Smooth muscle cell (in vitro differentiated cells): Measurements from ENCODE around the gene PCDHA11. TPM values are rescaled to one million over a fixed set of nuclear protein-coding genes. Genes with fewer than 3 reads are reported as not detected.
"Not testable (repeated sequence)": the region's sequence is repeated elsewhere in the genome, so short reads cannot be mapped to it uniquely, and the experiment has no call there.

Source experiments
- DNase-seq: peaks from one replicate; lab custom pipeline; 2025; ENCODE audit not compliant: unreplicated experiment; lab: John Stamatoyannopoulos, UW
- H2AFZ ChIP-seq: fragments of 200-600 bp; sonication (generic); 2 replicates; pipeline ENCODE4 v1.6.0; 2016; ENCODE audit warnings: antibody characterized with exemption, low read depth, mild to moderate bottlenecking
- H3F3A ChIP-seq: fragments of 200-600 bp; sonication (generic); 2 replicates; pipeline ENCODE4 v1.6.0; 2017; ENCODE audit warnings: antibody characterized with exemption, low read depth
- H3K27ac ChIP-seq: fragments of 200-600 bp; sonication (generic); 2 replicates; pipeline ENCODE4 v1.5.1; 2016; ENCODE audit warnings: low read depth, mild to moderate bottlenecking
- H3K27me3 ChIP-seq: fragments of 200-600 bp; sonication (generic); 2 replicates; pipeline ENCODE4 v1.6.1; 2016; ENCODE audit warnings: low read depth, mild to moderate bottlenecking
- H3K36me3 ChIP-seq: fragments of 200-600 bp; sonication (generic); 2 replicates; pipeline ENCODE4 v1.5.1; 2016; ENCODE audit warnings: low read depth
- H3K4me1 ChIP-seq: fragments of 200-600 bp; sonication (generic); 2 replicates; pipeline ENCODE4 v1.5.1; 2016; ENCODE audit warnings: low read depth
- H3K4me2 ChIP-seq: fragments of 200-600 bp; sonication (generic); 2 replicates; pipeline ENCODE4 v1.6.0; 2016; ENCODE audit warnings: mild to moderate bottlenecking
- H3K4me3 ChIP-seq: fragments of 200-600 bp; sonication (generic); 2 replicates; pipeline ENCODE4 v1.5.1; 2016; ENCODE audit warnings: mild to moderate bottlenecking
- H3K79me2 ChIP-seq: fragments of 200-600 bp; sonication (generic); 2 replicates; pipeline ENCODE4 v1.6.0; 2016; ENCODE audit warnings: low read depth, mild to moderate bottlenecking
- H3K9ac ChIP-seq: fragments of 200-600 bp; sonication (generic); 2 replicates; pipeline ENCODE4 v1.6.0; 2016; ENCODE audit warnings: low read depth
- H3K9me3 ChIP-seq: fragments of 200-600 bp; sonication (generic); replicated peaks from 2 replicates; pipeline ENCODE4 v1.5.1; 2016; ENCODE audit warnings: low read depth
- H4K20me1 ChIP-seq: fragments of 200-600 bp; sonication (generic); 2 replicates; pipeline ENCODE4 v1.6.0; 2016; ENCODE audit warnings: low read depth
- WGBS: methylation state at CpG from one replicate; pipeline ENCODE4 v1.1.7; 2016; ENCODE audit warnings: low lambda C conversion rate; 5-methylcytosine and 5-hydroxymethylcytosine counted together
- polyA plus RNA-seq: library from polyadenylated mRNA; unstranded; fragments of >200 nt; fragmentation: Nextera tagmentation; extraction: Ambion mirVana; gene quantifications from 2 replicates; pipeline ENCODE4 v1.2.1, GENCODE V29; 2016
- total RNA-seq: library from RNA; depleted of rRNA; stranded (reverse); fragments of >200 nt; gene quantifications from 2 replicates; pipeline ENCODE4 v1.2.3, GENCODE V29; 2014
- TF ChIP-seq, protein P1 (sequence below): fragments of 200-600 bp; sonication (generic); IDR thresholded peaks from 2 replicates; pipeline ENCODE4 v1.5.1; 2017; ENCODE audit warnings: borderline replicate concordance, mild to moderate bottlenecking, antibody characterized with exemption; ENCODE audit not compliant: insufficient read depth, poor library complexity, severe bottlenecking

PCDHA11 gene, protein sequence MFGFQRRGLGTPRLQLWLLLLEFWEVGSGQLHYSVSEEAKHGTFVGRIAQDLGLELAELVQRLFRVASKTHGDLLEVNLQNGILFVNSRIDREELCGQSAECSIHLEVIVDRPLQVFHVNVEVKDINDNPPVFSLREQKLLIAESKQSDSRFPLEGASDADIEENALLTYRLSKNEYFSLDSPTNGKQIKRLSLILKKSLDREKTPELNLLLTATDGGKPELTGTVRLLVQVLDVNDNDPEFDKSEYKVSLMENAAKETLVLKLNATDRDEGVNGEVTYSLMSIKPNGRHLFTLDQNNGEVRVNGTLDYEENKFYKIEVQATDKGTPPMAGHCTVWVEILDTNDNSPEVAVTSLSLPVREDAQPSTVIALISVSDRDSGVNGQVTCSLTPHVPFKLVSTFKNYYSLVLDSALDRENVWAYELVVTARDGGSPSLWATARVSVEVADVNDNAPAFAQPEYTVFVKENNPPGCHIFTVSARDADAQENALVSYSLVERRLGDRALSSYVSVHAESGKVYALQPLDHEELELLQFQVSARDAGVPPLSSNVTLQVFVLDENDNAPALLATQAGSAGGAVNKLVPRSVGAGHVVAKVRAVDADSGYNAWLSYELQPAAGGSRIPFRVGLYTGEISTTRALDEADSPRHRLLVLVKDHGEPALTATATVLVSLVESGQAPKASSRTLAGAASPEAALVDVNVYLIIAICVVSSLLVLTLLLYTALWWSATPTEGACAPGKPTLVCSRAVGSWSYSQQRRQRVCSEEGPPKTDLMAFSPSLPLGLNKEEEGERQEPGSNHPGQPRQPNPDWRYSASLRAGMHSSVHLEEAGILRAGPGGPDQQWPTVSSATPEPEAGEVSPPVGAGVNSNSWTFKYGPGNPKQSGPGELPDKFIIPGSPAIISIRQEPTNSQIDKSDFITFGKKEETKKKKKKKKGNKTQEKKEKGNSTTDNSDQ
- total RNA-seq (2.1 and 3.8 TPM in 2 replicates), polyA plus RNA-seq (1.6 and 3.0 TPM in 2 replicates)

DNA sequence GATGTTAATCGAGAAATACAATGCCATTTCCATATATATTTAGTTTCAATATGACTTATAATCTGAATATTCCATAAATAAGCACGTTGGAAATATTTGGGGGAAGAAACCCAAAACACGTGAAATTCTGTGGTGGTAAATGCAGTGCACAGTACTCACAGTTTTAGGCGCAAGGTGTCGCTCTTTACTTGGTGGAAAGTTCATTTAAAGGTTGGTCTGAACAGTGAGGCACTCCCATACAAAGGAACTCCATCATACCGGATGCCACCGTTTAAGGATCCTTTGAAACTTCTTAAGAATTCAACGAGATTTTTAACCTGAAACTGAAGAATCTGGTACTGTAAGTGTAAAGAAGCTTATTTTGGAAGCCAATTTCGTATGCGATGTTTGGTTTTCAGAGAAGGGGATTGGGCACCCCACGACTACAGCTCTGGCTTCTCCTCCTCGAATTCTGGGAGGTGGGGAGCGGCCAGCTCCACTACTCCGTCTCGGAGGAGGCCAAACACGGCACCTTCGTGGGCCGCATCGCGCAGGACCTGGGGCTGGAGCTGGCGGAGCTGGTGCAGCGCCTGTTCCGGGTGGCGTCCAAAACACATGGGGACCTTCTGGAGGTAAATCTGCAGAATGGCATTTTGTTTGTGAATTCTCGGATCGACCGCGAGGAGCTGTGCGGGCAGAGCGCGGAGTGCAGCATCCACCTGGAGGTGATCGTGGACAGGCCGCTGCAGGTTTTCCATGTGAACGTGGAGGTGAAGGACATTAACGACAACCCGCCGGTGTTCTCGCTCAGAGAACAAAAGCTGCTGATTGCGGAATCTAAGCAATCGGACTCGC, at the start of gene PCDHA11:
Gene PCDHA11, plus strand, starts transcription at position 237 of the 834 bp plus-strand sequence. Its CDS starts 147 bp downstream, at position 384.
- no peak within 1 kb of the TSS for H3K27ac ChIP-seq
- peaks cover 4% of the 10 kb centered on the region for H4K20me1 ChIP-seq
- H3F3A ChIP-seq, result no peaks in the 10 kb centered on the region
- DNase-seq, result no peak
- TF ChIP-seq, protein P1, sequence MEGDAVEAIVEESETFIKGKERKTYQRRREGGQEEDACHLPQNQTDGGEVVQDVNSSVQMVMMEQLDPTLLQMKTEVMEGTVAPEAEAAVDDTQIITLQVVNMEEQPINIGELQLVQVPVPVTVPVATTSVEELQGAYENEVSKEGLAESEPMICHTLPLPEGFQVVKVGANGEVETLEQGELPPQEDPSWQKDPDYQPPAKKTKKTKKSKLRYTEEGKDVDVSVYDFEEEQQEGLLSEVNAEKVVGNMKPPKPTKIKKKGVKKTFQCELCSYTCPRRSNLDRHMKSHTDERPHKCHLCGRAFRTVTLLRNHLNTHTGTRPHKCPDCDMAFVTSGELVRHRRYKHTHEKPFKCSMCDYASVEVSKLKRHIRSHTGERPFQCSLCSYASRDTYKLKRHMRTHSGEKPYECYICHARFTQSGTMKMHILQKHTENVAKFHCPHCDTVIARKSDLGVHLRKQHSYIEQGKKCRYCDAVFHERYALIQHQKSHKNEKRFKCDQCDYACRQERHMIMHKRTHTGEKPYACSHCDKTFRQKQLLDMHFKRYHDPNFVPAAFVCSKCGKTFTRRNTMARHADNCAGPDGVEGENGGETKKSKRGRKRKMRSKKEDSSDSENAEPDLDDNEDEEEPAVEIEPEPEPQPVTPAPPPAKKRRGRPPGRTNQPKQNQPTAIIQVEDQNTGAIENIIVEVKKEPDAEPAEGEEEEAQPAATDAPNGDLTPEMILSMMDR, result peak; percentile 26
- no peaks in the 10 kb centered on the region for H3K27me3 ChIP-seq
- H3K36me3 ChIP-seq, result no peaks in the 10 kb centered on the region
- H3K9me3 ChIP-seq, result no peaks in the 10 kb centered on the region
- peak within 1 kb of the TSS; percentile 71 for H3K4me2 ChIP-seq
- peak within 1 kb of the TSS; percentile 47 for H3K4me3 ChIP-seq
- no peaks in the 10 kb centered on the region for H3K4me1 ChIP-seq
- no peak within 1 kb of the TSS for H2AFZ ChIP-seq
- no peak within 1 kb of the TSS for H3K9ac ChIP-seq
- peaks cover 4% of the 10 kb centered on the region for H3K79me2 ChIP-seq
- 57% methylated on average over 41 of the region's 41 CpGs for WGBS

DNA sequence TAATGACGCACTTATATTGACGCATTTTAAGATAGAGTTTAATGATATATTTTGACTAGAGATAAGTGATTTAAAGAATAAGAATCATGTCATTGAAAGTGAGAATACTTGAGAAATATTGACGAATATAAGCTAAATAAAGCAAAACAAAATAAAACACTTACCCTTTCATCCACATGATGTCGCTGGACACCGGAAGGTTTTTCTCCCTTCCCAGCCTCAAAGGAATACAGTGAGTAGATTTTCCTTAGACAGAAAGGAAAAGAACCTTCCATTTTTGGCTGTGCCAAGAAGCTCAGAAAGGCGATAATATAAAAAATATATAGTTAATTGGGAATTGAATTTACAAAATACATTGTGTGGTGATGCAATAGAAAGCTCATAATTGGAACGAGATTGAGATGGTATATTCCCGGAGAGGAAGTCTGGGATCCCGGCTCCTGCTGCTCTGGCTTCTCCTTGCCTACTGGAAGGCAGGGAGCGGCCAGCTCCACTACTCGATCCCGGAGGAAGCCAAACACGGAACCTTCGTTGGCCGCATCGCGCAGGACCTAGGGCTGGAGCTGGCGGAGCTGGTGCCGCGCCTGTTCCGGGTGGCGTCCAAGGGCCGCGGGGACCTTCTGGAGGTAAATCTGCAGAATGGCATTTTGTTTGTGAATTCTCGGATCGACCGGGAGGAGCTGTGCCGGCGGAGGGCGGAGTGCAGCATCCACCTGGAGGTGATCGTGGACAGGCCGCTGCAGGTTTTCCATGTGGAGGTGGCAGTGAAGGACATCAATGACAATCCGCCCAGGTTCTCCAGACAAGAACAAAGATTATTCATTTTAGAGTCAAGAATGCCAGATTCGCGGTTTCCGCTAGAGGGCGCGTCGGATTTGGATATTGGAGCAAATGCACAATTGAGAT, 47.1 kb upstream of the PCDHA11 start, which contains the start of gene PCDHA5:
Gene PCDHA5, plus strand, starts transcription at position 239 of the 906 bp plus-strand sequence.
- no peak for DNase-seq
- Histone ChIP-seq H3K9me3 (no peaks in the 10 kb centered on the region), H3K79me2 (no peaks in the 10 kb centered on the region), H2AFZ (no peak within 1 kb of the TSS), H3K36me3 (no peaks in the 10 kb centered on the region), H3K9ac (no peak within 1 kb of the TSS), H3K4me1 (no peaks in the 10 kb centered on the region), H3F3A (no peaks in the 10 kb centered on the region), H4K20me1 (no peaks in the 10 kb centered on the region), H3K4me3 (no peak within 1 kb of the TSS), H3K27ac (no peak within 1 kb of the TSS), H3K27me3 (no peaks in the 10 kb centered on the region), H3K4me2 (no peak within 1 kb of the TSS)
- TF ChIP-seq, protein P1, result no peak
- 95% methylated on average over 39 of the region's 39 CpGs for WGBS

DNA sequence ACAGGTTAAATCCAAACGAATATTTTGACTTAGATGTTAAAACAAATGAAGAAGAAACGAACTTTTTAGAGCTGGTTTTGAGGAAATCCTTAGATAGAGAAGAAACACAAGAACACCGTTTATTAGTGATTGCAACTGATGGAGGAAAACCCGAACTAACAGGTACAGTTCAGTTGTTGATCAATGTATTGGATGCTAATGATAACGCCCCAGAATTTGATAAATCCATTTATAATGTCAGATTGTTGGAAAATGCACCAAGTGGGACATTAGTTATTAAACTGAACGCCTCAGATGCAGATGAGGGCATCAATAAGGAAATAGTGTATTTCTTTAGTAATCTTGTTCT, 46.5 kb upstream of the PCDHA11 start:
- H4K20me1 ChIP-seq, result no peaks in the 10 kb centered on the region
- WGBS, result 94% methylated on average over 6 of the region's 6 CpGs
- DNase-seq, result no peak
- no peak overlapping the region for H3K27ac ChIP-seq
- H3K36me3 ChIP-seq, result no peaks in the 10 kb centered on the region
- H2AFZ ChIP-seq, result no peak overlapping the region
- H3K27me3 ChIP-seq, result no peaks in the 10 kb centered on the region
- no peaks in the 10 kb centered on the region for H3K4me1 ChIP-seq
- no peaks in the 10 kb centered on the region for H3F3A ChIP-seq
- no peak overlapping the region for H3K9ac ChIP-seq
- TF ChIP-seq, protein P1, result no peak
- H3K79me2 ChIP-seq, result no peaks in the 10 kb centered on the region
- no peak overlapping the region for H3K4me3 ChIP-seq
- no peaks in the 10 kb centered on the region for H3K9me3 ChIP-seq
- no peak overlapping the region for H3K4me2 ChIP-seq

DNA sequence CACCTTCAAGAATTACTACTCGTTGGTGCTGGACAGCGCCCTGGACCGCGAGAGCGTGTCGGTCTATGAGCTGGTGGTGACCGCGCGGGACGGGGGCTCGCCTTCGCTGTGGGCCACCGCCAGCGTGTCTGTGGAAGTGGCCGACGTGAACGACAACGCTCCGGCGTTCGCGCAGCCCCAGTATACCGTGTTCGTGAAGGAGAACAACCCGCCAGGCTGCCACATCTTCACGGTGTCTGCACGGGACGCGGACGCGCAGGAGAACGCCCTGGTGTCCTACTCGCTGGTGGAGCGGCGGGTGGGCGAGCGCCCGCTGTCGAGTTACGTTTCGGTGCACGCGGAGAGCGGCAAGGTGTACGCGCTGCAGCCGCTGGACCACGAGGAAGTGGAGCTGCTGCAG, 45.8 kb upstream of the PCDHA11 start:
- H2AFZ ChIP-seq, H3K27ac ChIP-seq, H3K4me3 ChIP-seq, H3K27me3 ChIP-seq, DNase-seq, H3K9me3 ChIP-seq, H3K4me2 ChIP-seq, H3K36me3 ChIP-seq, H3K9ac ChIP-seq, H3F3A ChIP-seq, H3K4me1 ChIP-seq, H4K20me1 ChIP-seq, H3K79me2 ChIP-seq: not testable (repeated sequence)
- WGBS, result 99% methylated on average over 48 of the region's 48 CpGs
